GM06990 (cell line): ENCODE results near the gene SP6.

ENCODE experiments used
- DNase-seq: peaks from one replicate; pipeline ENCODE4 v3.0.0-alpha.2; 2011; ENCODE audit not compliant: insufficient read length; ENCODE audit errors: extremely low read depth
- H3K27me3 ChIP-seq: replicated peaks from 2 replicates; pipeline ENCODE4 v1.6.0; 2011; ENCODE audit warnings: low read length; ENCODE audit not compliant: control insufficient read depth, insufficient read depth
- H3K36me3 ChIP-seq: 2 replicates; pipeline ENCODE4 v1.5.1; 2011; ENCODE audit warnings: low read length; ENCODE audit not compliant: control insufficient read depth, insufficient read depth
- H3K4me3 ChIP-seq: replicated peaks from 2 replicates; pipeline ENCODE4 v1.5.1; 2011; ENCODE audit warnings: low read depth, mild to moderate bottlenecking, control low read depth, low read length
- TF ChIP-seq, protein P1 (sequence below): IDR thresholded peaks from 2 replicates; pipeline ENCODE4 v1.5.1; 2011; ENCODE audit warnings: low read length, control low read depth, mild to moderate bottlenecking, inconsistent platforms; ENCODE audit not compliant: insufficient read depth, poor library complexity, severe bottlenecking

Gene SP6

DNA sequence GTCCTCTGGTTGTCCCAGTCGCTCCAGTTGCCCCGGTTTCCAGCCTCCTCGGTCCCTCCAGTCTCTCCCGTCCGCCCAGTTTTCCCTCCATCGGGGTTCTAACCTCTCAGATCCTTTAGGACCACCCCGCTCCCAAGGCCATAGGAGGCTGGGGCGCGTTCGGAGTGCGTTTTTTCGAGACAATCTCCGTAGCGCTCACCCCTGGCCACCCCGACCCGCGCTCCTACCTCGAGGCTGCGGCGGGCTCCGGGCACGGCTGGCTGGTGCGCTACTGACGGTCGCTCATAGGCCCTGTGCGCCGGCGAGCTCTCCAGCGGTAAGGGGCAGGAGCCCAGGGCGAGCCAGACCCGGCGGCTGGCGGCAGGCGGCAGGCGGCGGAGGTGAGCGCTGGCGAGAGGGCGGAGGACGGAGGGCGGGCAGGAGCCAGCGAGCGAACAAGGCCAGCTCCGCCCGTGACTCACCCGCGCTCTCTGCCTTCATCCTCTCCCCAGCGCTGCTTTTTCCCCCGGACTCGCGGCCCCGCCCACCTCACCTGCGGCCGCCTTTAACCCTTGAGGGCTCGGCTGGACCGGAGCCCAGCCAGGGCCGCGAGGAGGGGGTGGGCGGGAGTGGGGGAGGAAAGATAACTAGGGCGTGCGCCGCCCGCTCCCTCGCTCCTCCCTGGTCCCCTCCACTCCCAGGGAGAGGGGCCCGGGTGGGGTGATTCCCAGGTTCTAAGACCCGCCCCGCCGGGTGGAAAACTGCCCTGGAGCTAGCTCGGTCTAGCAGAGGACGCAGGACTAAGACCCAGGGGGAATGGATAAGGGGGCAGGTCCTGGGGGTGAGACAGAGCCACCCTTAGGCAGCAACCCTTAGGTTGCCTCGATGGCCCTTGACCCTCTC is at the start of gene SP6:
Gene SP6, minus strand, starts transcription at position 472 of the 882 bp plus-strand sequence. CDS start 2,734 bp downstream, outside the sequence.
- H3K36me3 ChIP-seq = no peaks in the 10 kb centered on the region
- TF ChIP-seq, protein P1, sequence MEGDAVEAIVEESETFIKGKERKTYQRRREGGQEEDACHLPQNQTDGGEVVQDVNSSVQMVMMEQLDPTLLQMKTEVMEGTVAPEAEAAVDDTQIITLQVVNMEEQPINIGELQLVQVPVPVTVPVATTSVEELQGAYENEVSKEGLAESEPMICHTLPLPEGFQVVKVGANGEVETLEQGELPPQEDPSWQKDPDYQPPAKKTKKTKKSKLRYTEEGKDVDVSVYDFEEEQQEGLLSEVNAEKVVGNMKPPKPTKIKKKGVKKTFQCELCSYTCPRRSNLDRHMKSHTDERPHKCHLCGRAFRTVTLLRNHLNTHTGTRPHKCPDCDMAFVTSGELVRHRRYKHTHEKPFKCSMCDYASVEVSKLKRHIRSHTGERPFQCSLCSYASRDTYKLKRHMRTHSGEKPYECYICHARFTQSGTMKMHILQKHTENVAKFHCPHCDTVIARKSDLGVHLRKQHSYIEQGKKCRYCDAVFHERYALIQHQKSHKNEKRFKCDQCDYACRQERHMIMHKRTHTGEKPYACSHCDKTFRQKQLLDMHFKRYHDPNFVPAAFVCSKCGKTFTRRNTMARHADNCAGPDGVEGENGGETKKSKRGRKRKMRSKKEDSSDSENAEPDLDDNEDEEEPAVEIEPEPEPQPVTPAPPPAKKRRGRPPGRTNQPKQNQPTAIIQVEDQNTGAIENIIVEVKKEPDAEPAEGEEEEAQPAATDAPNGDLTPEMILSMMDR = no peak
- H3K27me3 ChIP-seq = peaks cover 8% of the 10 kb centered on the region
- DNase-seq = no peak
- H3K4me3 ChIP-seq = no peak within 1 kb of the TSS

GRCh38 chr17:47899643-47900042 is 48.7 kb upstream of the SP6 start:
- Histone ChIP-seq H3K27me3 (no peaks in the 10 kb centered on the region), H3K36me3 (peaks cover 7% of the 10 kb centered on the region), H3K4me3 (no peak overlapping the region)
- TF ChIP-seq, protein P1 = no peak
- no peak for DNase-seq

DNA sequence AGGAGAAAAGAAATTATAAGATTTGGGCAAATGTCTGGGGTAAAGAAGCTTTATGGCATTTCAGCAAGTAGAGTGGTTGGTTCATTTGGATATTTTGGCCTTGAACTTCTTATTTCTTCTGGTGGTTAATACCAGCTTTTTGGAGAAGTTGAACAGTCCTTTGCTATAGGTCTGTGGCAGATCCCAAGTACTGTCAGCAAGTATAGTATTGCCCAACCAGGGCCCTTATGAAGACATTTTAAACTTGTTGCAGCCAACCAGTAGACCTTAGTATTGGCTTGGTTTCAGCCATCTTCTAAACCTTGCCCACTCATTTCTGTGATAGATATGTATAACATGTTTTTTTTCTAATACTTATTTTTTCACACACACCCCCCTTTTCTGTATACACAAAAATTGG is 47.3 kb upstream of the SP6 start:
- Histone ChIP-seq H3K27me3 (no peaks in the 10 kb centered on the region), H3K4me3 (no peak overlapping the region), H3K36me3 (peaks cover 7% of the 10 kb centered on the region)
- TF ChIP-seq, protein P1 = no peak
- DNase-seq = no peak

DNA sequence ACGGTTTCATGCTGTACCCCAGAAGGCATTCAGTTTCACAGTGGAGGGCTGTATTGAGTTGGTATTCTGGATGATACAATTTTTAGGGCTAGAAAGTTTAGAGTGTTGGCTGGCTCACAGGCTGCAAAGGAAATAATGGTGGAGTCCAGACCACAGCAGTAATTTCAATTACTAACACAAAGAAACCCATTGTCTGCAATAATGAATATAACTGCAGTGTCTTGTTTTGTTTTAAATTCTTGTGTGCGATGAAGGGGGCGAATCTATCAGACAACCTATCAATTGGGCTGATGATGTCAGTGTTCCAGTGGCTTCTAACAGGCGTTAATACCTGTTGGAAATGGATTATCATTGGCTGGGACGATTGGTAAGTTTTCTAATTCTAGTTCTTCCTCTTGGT is 46.6 kb upstream of the SP6 start:
- Histone ChIP-seq H3K36me3 (peaks cover 7% of the 10 kb centered on the region), H3K27me3 (no peaks in the 10 kb centered on the region), H3K4me3 (peak overlapping the region; percentile 99; the same call in 1 of the 2 replicates)
- no peak for DNase-seq
- TF ChIP-seq, protein P1 = no peak

- TF ChIP-seq, protein P1 = no peak
- Histone ChIP-seq H3K27me3 (no peaks in the 10 kb centered on the region), H3K36me3 (peaks cover 7% of the 10 kb centered on the region), H3K4me3 (peak overlapping the region; percentile 99)
- DNase-seq = no peak
Measured at GRCh38 chr17:47896672-47897490, 45.9 kb upstream of the SP6 start.
